Breast epithelium (tissue), 4 donors: Measurements from ENCODE around the gene ISCA2. TPM values are rescaled to one million over a fixed set of nuclear protein-coding genes. Genes with fewer than 3 reads are reported as not detected.
A peak's percentile ranks its signal among the peaks of the same experiment; 100 is the strongest.

Experiments used
- DNase-seq, 2 donors: peaks; one replicate each; pipeline ENCODE4 v3.0.0-alpha.2; 2019; ENCODE audit warnings: low spot score in 2 of 2
- H3K27ac ChIP-seq, 2 donors: fragments of 200-600 bp; sonication (generic) in 1 of 2; one replicate each; pipeline ENCODE4 v1.5.1; 2016 to 2019; ENCODE audit warnings: mild to moderate bottlenecking in 1 of 2
- H3K27me3 ChIP-seq, 2 donors: fragments of 200-600 bp; sonication (generic) in 1 of 2; one replicate each; pipeline versions ENCODE4 v1.5.1 to v1.6.0; 2017 to 2019; ENCODE audit warnings: control low read depth in 1 of 2, mild to moderate bottlenecking in 1 of 2
- H3K36me3 ChIP-seq: fragments of 200-600 bp; one replicate; pipeline ENCODE4 v1.5.1; 2019
- H3K4me1 ChIP-seq, 2 donors: fragments of 200-600 bp; sonication (generic); one replicate each; pipeline ENCODE4 v1.5.1; 2016 to 2019; ENCODE audit warnings: control low read depth in 1 of 2
- H3K4me3 ChIP-seq, 3 donors: fragments of 200-600 bp; sonication (generic); 1 replicate in 2 of 3; 2 replicates in 1 of 3; pipeline ENCODE4 v1.5.1; 2016 to 2019; ENCODE audit warnings: mild to moderate bottlenecking in 3 of 3, moderate library complexity in 2 of 3
- H3K9me3 ChIP-seq, 2 donors: fragments of 200-600 bp; sonication (generic) in 1 of 2; one replicate each; pipeline ENCODE4 v1.5.1; 2016 to 2019; ENCODE audit warnings: control low read depth in 1 of 2
- POLR2A ChIP-seq: fragments of 450-650 bp; IDR thresholded peaks from one replicate; pipeline ENCODE4 v1.6.1; 2016; ENCODE audit warnings: antibody characterized with exemption, mild to moderate bottlenecking, moderate library complexity
- POLR2AphosphoS5 ChIP-seq, 3 donors: sonication (generic); formaldehyde crosslinking; IDR thresholded peaks; one replicate each; pipeline ENCODE4 v1.6.1; 2017; ENCODE audit warnings: antibody characterized with exemption in 3 of 3
- intact Hi-C: fragments of 100-400 bp; cut with DNase I; formaldehyde crosslinking; loops from one replicate; pipeline ENCODE4 v1.15.1; 2023; ENCODE audit warnings: low total_unique reads
- total RNA-seq, 3 donors: library from RNA; depleted of rRNA; stranded (reverse); fragments of >200 nt; gene quantifications; one replicate each; pipeline ENCODE4 v1.1.0, GENCODE V29; 2016
- TF ChIP-seq, protein P1 (sequence below), 3 donors: fragments of 450-650 bp; IDR thresholded peaks; one replicate each; pipeline ENCODE4 v1.5.1; 2016 to 2017; ENCODE audit warnings: antibody characterized with exemption in 3 of 3, mild to moderate bottlenecking in 3 of 3, moderate library complexity in 3 of 3

The ISCA2 gene
- total RNA-seq, 3 donors from 2014 or later: 17.3 to 31.8 (median 21.3) TPM

DNA sequence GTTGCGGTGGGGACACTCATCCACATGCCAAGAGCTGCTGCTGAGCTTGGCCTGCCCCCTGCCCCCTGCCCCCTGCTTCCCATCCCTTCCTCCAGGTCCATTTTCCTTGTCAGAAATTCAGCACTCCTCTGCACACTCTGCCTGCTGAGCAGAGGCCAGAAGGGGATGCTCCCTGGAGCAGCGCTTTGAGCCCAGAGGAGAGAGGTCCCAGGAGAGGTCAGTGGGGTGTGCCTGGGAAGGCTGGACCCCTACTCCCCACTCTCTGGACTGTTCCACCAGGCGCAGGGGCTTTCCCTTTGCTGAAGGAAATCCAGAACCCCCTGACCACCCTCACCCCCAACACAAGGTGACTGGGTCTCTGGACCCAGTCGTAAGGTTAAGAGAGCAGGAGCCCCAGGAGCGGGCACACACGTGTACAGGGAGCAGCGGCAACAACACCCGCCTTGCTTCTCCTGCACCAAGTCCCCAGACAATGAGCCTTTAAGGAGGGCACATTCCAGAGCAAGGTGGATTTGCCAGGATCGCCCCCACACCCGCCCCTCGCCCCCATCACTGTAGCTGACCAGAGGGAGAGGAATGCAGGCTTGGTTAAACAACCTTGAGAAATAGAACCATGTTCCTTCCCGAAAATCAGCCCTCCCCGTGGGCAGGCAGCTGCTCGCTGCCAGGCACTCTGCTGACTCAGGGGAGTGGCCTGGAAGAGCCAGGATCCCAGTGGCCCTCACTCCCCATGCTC lies 30.7 kb downstream of the ISCA2 start:
- TF ChIP-seq POLR2A: no peak
- TF ChIP-seq POLR2AphosphoS5 (IDR thresholded peaks at IDR 0.05): no peak
- TF ChIP-seq, protein P1, sequence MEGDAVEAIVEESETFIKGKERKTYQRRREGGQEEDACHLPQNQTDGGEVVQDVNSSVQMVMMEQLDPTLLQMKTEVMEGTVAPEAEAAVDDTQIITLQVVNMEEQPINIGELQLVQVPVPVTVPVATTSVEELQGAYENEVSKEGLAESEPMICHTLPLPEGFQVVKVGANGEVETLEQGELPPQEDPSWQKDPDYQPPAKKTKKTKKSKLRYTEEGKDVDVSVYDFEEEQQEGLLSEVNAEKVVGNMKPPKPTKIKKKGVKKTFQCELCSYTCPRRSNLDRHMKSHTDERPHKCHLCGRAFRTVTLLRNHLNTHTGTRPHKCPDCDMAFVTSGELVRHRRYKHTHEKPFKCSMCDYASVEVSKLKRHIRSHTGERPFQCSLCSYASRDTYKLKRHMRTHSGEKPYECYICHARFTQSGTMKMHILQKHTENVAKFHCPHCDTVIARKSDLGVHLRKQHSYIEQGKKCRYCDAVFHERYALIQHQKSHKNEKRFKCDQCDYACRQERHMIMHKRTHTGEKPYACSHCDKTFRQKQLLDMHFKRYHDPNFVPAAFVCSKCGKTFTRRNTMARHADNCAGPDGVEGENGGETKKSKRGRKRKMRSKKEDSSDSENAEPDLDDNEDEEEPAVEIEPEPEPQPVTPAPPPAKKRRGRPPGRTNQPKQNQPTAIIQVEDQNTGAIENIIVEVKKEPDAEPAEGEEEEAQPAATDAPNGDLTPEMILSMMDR (IDR thresholded peaks at IDR 0.05): no peak
- H3K4me3 ChIP-seq: peak overlapping the region in 1 of 3 donors; percentile 5
- no peaks in the 10 kb centered on the region for H3K36me3 ChIP-seq
- DNase-seq: peak in 1 of 2 donors; percentile 89
- intact Hi-C loops: no loop called here
- H3K27me3 ChIP-seq: no peaks in the 10 kb centered on the region
- peak overlapping the region; percentile 74 to 87 for H3K27ac ChIP-seq
- peaks cover 0 to 16% of the 10 kb centered on the region in 2 donors for H3K4me1 ChIP-seq
- H3K9me3 ChIP-seq: no peaks in the 10 kb centered on the region

DNA sequence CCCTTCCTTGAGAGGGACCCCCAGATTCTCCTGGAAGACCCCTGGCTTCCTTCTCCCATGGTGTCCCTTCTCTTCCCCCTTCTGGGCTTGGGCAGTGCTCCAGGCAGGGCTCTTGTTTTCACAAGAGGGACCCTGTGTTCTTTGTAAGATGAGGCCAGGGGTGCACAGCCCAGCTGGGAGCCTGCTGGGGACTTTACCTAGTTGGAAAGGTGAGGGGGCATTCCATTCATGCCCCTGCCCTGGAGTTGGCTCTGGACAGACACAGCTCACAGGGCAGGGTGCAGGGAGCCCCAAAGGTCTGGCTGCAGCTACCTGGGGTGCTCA lies 31.2 kb downstream of the ISCA2 start:
- Histone ChIP-seq H3K36me3 (no peaks in the 10 kb centered on the region), H3K9me3 (no peaks in the 10 kb centered on the region), H3K4me1 (peaks cover 0 to 16% of the 10 kb centered on the region in 2 donors), H3K27ac (peak overlapping the region; percentile 74 to 87), H3K4me3 (peak overlapping the region in 1 of 3 donors; percentile 5), H3K27me3 (no peaks in the 10 kb centered on the region)
- intact Hi-C loops: no loop called here
- no peak for DNase-seq
- TF ChIP-seq POLR2A (no peak), POLR2AphosphoS5 (IDR thresholded peaks at IDR 0.05) (no peak)
- TF ChIP-seq, protein P1 (IDR thresholded peaks at IDR 0.05): no peak

DNA sequence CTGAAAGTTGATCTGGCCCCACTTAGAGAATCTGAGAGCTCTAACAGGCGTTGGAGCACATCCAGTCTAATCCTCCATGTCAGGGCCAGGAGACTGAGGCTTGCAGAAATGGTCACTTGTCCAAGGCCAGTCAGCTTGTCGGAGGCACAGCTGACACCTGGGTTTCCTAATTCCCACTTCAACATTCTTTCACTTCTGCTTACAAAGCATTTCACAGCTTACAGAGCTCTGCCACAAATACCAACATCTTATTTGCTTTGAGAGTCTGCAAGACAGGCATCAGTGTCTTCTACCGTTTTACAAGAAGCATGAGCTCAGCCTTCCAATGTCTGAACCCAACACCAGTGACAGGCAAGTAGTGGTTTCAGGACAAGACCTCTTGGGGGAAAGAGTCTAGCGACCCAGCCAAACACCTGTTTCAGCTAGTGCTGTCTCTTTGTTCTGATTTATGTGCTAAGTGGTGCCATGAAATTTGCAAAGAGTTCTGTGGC lies 31.8 kb downstream of the ISCA2 start:
- peak overlapping the region; percentile 74 to 87 for H3K27ac ChIP-seq
- intact Hi-C loops: no loop called here
- no peak for DNase-seq
- TF ChIP-seq, protein P1 (IDR thresholded peaks at IDR 0.05): no peak
- no peak for TF ChIP-seq POLR2A
- no peak for TF ChIP-seq POLR2AphosphoS5 (IDR thresholded peaks at IDR 0.05)
- H3K4me1 ChIP-seq: peaks cover 0 to 16% of the 10 kb centered on the region in 2 donors
- H3K4me3 ChIP-seq: no peak overlapping the region
- no peaks in the 10 kb centered on the region for H3K27me3 ChIP-seq
- no peaks in the 10 kb centered on the region for H3K36me3 ChIP-seq
- no peaks in the 10 kb centered on the region for H3K9me3 ChIP-seq

DNA sequence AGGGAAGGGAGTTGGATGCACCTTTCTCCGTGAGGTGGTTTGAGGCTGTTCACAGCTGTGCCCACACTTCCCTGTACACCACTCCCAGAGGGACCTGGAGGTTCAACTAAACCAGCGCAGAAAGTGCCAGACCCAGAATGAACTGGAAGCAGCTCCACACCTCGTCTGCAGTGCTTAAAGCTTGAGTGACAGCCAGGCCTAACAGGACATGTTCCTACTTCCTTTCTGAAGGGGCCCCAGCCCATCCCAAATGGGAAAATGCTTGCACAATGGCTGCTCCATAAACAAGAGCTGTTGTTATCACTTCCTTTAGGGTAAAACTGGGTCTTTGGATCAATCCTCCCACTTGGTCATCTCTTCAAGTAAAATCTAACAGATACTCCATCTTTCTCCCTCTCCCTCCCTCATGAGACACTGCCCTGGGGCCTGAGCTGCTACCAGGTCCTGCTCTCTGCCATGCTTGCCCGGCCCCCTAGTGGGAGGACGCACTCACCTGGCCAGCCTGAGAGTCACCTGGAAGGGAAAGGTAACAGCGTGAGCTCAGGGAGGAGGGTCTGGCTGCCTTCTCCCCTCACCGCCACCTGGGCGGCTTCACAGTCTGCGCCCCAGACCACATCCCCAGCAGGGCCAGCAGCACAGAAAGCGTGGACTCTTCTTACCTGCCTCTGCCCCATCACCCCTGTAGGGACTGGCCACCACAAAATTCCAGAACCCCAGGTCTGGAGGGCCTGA lies 33.5 kb downstream of the ISCA2 start:
- Histone ChIP-seq H3K27ac (peak overlapping the region; percentile 74 to 87), H3K4me1 (peaks cover 0 to 16% of the 10 kb centered on the region in 2 donors)

More for the DNA sequence above, 33.5 kb downstream of the ISCA2 start:
- intact Hi-C loops: no loop called here
- no peak for DNase-seq
- H3K4me3 ChIP-seq: no peak overlapping the region
- H3K9me3 ChIP-seq: no peaks in the 10 kb centered on the region
- TF ChIP-seq POLR2A: no peak
- TF ChIP-seq, protein P1 (IDR thresholded peaks at IDR 0.05): peak in 1 of 3 donors; percentile 15
- H3K36me3 ChIP-seq: no peaks in the 10 kb centered on the region
- no peaks in the 10 kb centered on the region for H3K27me3 ChIP-seq
